IPS-NIHi7 (cell line): ENCODE data around the gene MFAP4.
"Not testable (repeated sequence)": the region's sequence is repeated elsewhere in the genome, so short reads cannot be mapped to it uniquely, and the experiment has no call there.

Experiments
- DNase-seq: peaks from one replicate; pipeline ENCODE4 v3.0.0; 2012; ENCODE audit warnings: mixed read lengths; ENCODE audit errors: extremely low spot score

The MFAP4 gene

DNA sequence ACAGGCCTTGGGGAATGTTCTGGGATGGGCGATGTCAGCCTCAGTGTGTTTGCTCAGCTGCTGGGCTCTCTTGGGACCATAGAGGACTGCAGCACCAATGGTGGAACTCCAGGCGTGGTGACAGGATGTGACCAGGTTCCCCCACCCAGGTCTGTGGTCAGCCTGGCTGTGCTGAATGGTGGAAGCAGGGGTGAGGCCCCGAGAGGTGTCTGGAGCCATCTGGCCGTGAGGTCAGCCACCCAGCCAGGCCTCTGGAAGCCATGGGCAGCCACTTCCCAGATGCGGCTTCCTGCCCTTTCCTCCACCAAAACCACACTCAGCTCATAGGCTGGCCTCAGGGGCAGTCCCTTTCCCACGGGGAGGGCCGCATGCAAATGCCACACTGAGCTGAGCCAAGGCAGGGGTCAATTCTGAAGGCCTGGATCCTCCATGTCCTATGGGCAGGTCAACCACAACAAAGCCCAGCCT lies 16.5 kb downstream of the MFAP4 start:
- DNase-seq: no peak

DNA sequence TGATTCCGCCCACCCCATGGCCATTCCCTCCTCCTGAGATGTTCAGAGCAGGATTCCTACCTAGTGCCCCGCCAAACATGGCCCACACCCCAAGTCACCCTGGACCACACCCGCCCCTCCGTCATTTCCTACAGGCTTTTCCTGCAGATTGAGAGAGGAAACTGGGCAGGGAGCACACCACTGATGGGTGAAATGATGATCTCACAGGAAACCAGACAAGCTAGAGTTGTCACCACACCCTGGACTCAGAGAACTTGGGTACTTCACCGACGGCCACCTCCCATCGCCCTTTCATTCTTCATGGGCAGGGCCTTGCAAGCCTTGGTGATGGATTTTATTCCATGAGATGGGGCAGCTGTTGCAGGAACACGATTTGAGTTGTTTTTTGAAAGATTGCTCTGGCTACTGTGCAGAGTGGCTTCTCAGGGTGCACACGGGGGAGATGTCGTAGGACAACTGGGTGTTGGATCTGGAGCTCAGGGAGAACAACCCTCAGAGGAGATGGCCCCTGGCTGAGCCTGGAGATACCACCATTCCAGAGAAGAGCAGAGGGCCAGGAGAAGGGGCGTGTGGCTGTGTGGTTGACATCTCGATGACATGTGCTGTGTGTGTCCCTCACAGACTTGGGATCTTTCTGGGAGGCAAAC lies 17.0 kb downstream of the MFAP4 start:
- DNase-seq: no peak

DNA sequence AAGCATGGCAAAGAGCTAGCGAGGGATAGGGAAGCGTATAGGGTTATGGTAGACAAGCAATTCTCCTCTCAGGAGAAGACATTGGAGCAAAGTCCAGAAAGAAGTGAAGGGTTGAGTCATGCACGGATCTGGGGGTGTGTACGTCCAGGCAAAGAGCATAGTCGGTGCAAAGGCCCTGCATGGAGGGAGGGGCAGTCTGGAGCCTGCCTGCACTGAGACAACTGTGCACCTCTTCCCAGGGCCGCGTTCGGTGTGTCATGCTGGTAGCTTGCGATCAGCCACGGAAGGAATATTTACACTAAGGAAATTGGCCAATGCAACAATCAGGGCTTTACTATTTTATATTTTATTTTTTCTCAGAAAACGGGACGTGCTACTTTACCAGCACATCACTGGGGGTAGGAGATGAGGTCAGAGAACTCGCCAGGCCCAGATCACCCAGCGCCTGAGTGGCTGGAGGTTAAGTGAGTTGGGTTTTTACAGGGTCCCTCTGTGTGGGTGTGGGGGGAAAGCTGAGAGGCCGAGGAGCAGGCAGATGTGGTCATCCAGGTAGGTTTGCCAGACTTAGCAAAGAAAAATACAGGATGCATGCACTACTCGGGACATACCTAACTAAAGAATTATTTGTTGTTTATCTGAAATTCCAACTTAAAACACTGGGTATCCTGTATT lies 17.7 kb downstream of the MFAP4 start:
- no peak for DNase-seq

DNA sequence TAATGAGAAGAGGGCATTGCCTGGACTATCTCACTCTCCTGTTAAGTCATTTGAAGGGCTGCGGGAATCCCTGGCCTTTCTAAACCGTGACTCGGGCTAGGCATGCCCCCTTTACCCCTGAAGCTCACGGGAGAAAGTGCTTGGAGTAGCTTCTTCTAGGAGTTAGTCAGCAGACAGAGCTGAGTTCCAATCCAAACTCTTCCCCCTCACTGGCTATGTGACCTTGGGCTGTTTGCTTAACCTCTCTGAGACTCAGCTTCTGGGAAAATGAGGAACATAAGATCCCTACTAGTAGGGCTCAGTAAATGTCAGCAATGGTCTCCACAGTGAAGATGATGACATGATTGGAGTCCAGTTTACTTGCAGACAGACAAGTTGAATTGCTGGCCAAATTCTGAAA lies 18.8 kb downstream of the MFAP4 start:
- no peak for DNase-seq

DNA sequence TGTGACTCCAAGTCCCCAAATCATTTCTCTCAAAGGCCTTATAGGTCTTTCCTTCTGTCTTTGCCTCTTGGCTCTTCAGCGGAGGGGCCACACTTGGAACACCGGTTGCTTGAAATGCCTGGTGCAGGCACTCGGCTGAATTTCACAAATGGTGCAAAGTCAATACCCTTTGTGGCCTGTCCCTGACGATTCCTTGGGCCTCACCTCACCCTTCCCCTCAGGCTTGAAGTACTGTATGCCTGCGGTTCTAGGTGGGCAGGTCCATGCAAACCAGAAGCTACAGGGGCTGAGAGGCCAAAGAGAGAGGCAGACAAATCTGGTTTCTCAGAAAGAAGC lies 20.4 kb downstream of the MFAP4 start:
- no peak for DNase-seq

GRCh38 chr17:19365833-19366636 lies 21.0 kb downstream of the MFAP4 start:
- no peak for DNase-seq

- DNase-seq: no peak
Observed at GRCh38 chr17:19365499-19365817, 21.5 kb downstream of the MFAP4 start.

DNA sequence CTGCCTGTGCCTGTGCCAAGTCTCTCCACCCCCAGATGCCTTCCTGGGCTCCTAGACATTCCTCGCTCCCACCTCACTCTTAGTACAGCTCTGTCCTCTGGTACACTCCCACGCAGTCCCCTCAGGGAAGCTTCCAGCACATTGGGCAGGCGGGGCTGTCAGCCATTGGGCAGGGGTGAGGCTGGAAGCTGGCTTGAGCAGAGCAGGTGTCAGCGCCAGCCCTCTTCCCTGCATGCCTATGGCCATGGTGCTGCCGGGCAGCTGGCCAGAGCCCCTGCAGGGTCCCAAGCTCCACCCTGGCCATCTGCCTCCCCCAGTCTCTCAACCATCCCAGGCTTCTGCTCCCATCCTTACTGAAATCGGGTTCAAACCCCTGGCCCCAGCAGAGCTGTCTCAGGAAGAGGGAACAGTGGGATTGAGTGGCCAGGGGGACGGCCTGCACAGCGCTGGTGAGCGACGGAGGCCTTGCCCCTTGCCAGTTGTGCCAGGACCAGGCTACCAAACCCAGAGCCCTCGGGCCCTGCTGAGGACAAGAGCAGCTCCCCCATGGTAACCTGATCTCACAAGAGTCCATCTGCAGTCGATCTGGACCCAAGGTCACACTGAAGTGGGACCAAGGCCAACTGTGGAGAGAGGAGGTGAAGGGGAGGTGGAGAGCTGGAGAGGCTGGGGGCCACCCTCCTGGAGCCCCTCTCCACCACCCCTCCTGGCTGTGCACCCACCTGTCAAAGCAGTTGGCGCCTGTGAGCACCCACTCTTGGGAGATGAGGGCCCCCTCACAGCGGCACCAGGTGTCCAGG lies 22.1 kb downstream of the MFAP4 start:
- DNase-seq: no peak

DNA sequence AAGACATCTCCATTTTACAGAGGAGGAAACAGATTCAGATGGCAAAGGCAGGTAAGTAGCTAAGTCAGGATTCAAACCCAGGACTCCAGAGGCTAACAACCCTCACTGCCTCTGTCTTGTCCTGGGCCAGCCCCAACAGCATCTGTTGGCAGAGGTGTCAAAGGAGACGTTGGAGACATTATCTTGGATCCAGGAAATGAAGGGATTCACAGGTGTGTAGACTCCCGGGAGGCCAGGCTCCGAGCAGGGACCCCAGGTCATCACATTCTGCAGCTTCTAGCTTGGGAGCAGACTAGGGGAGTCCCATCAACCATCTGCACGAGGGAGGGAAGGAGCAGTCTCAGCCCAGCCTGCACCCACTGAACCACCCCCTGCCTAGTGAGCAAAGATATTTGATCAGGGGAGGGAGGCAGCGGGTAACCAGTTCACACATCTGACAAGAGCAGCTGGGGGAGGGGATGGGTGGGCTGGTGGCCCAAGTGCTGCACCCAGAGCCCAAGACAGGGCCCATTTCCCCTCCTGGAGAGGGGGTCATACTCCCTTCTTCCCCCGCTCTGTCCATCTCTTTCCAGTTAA lies 23.4 kb downstream of the MFAP4 start:
- DNase-seq: no peak

DNA sequence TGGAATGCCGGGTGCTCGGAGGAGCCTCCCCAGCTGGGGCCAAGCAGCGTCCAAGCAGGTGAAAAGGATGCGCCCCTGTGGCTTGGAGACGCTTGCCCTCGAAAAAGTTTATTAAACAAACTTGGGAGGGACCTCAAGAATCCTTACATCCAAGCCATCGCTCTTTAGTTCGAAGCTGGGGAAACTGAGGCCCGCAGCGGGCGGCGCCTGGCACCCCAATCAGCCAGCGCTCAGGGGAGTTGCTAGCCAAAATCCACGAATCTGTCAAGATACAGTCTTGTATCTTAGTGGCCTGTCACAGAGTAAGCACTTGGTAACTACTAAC lies 23.9 kb downstream of the MFAP4 start:
- DNase-seq: no peak

DNA sequence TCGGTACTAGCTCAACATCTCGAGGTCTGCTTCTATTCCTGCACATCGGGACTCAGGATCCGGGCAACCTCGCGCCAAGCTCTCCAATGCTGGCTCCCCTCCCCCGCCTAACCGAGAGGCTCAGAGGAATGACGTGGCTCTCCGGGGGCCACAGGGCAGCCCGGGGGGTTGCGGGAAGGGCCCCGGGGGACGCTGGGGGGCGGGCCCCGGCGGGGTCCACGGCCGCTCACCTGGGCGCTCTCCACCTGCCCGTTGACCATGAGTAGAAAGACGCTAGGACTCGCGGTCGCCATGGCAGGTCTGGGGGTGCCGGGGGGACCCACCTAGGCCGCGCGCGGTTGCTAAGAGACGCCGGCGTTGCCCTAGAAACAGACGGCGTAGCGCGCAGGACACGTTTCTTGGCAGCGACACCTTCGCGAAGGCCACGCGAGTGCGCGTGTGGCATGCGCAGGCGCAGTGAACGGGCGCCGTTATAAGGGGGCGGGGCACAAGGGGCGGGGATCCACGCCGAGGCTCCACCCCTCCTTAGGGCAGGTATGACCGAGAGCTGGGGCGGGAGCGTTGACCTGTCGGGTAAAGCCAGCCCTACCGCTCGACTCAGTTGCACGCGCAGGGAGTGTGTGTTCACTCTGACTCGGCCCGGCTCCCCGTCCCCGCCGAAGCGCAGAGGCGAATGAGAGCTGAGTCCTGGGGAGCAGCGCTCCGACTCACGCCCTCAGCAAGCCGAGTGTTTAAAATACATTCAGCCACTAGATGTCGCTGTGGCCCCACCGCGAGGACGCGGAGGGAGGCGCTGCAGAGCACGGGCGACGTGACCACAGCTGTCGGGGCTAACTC lies 24.5 kb downstream of the MFAP4 start, which contains the start of gene B9D1:
Gene B9D1 (minus strand): TSS at position 447 of the 837 bp plus-strand sequence. CDS start 154 bp downstream, at position 293.
- DNase-seq: peak; percentile 95

GRCh38 chr17:19361944-19362276 lies 25.1 kb downstream of the MFAP4 start:
- no peak for DNase-seq

DNA sequence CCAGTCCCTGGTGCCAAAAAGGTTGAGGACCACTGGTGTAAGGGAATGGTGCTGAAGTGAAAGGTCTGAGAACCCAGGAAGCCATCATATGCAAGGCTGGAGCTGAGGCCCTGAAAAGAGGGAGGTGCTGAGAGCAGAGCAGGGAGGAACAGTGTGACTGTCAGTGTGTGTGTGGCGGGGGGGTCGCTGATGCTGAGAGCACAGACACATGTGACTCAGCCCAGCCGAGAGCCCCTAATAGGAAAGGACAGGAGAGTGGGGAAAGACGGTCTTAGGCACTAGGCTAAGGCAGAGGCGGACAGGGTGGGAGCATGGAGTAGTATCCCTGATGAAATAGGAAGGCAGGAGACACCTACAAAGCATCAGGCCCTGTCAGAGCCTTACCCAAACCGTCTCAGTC lies 25.7 kb downstream of the MFAP4 start:
- no peak for DNase-seq

- DNase-seq: no peak
Observed at GRCh38 chr17:19360772-19361171, 26.2 kb downstream of the MFAP4 start.

DNA sequence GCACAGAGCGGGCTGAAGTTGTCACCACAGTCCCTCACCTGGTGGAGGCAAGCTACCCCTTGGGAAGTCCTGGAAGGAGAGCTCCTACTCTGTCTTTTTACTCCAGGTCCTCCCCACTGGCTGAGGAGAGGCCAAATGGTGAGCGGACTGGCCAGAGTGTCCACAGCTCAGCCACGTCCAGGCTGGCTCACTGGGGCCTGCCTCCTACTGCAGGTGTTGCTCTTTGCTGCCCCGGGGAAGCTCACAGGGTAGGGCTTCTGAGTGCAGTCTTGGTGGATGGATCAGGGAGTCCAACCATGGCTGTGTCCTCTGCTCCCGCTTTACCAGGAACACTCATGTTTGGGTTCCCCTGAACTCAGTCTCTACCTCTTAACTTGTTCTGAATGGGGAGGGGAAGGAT lies 27.1 kb downstream of the MFAP4 start:
- DNase-seq: no peak

GRCh38 chr17:19359151-19359550 lies 27.8 kb downstream of the MFAP4 start:
- no peak for DNase-seq

DNA sequence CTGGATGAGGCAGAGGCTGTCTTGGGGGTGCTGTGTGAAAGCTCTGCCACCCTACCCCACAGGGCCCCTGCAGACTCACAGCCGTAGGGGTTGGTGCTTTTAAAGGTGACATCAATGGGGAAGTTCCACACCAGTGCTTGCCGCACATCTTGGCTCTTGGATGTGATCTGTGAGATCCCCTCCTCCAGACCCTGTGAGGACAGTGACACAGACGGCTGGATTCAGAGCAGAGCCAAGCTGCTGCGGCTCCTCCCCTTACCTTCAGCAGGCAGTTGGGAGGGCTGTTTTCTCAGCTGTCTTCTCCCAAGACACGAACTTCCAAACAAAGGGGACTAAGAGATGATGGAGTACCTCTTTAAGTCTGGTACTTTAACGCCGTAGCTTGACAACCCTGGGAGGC lies 29.2 kb downstream of the MFAP4 start:
- no peak for DNase-seq

GRCh38 chr17:19357351-19357750 lies 29.6 kb downstream of the MFAP4 start:
- no peak for DNase-seq

- DNase-seq: no peak
Observed at GRCh38 chr17:19354748-19355147, 32.2 kb downstream of the MFAP4 start.

GRCh38 chr17:19353401-19353800 lies 33.6 kb downstream of the MFAP4 start:
- not testable (repeated sequence) for DNase-seq

DNA sequence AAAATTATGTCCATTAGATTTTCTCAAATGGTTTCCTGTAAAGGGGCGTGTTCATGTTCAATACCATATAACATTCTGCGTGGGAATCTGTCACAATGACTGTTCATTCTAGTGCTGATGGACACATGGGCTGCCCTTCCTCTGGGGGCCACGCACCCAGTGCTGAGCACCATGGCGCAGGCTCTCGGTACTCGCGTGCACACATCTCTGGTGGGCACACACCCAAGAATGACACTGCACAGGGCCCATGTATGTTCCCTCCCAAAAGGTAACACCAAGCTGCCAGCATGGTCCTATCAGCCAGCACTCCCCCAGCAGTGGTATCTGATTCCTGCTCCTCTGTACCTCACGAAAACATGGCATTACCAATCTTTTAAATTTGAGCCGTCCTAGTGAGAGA lies 38.2 kb downstream of the MFAP4 start:
- no peak for DNase-seq
